GM21515 (cell line): ENCODE results near the gene TENM3.

Experiments
- ATAC-seq: cut with Tn5 transposase; IDR thresholded peaks from one replicate; pipeline ENCODE4 v1.9.1; 2021; ENCODE audit not compliant: unreplicated experiment

TENM3 gene

GRCh38 chr4:182705389-182705788 is 462.2 kb downstream of the TENM3 start:
- no peak for ATAC-seq

GRCh38 chr4:182711211-182711610 is 468.0 kb downstream of the TENM3 start:
- ATAC-seq = no peak

DNA sequence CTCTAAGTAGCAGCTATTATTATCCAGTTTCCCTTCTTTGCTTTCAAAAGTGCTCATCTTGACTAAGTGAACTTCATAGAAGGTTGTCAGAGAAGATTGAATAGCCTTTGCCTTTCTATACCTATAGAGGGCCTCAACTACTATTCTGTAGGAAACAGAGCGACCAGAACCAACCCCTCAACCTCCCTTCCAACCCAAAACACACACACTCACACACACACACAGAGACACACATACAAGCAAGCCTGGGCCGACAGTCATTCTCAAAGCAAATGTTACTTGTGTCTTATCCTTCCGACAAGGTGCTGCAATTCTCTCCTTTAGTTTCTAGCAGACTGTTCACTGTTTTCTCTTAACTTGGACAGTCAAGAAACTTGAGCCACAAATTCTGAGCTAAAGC is 472.3 kb downstream of the TENM3 start:
- ATAC-seq = no peak

GRCh38 chr4:182716192-182716591 is 473.0 kb downstream of the TENM3 start:
- ATAC-seq = no peak

DNA sequence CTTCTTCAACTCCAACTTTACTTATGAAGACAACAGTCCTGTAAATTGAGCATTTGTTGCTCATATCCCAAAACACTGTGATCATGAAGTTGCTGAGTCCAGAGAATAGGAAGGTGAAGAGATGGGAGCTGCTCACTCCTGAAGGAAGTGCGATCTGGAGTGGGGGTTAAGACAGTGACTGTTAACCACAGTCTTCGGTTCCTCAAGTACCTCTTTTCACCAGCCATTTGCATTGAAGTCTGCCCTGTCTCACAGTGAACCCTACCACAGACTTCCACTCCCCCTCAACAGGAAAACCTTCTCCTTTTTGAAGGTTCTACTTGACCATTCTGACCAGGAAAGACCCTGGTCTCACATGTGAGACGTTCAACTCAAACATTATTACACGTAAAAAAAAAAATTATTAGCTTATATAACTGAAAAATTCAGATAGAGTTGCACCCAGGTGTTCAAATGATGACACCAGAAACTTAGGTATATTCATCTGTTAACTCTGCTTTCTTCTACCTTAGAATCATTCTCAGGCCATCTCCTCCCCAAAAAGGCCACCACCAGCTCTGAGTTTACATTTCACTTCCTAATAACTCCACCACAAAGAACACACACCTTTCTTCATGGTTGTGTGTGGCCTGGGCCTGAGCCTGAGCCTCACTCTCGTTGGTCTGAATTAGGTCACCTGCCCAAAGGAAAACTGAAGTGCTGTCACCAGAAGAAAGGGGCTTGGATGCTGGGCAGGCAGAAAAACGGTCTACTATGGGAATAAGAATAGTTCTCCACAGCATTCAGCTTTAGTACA is 474.8 kb downstream of the TENM3 start:
- peak; percentile 86 for ATAC-seq

DNA sequence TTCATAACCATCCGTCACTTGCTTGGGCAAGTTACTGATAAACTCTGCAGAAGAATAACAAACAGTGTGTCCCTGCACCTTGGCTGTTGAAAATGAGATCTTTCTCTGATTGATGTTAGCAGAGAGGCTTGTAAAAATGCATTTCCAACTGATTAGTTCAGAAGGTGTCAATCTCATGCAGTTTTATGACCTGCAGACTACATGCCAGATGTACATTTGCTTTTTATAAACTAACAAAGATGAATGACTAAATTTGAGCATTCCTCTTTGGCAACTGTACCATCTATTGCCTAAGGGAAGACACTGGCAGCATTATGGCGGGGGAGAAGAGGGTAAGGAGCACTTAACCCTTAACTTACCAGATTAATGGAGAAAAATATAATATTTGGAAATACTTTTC is 481.2 kb downstream of the TENM3 start:
- ATAC-seq = no peak

GRCh38 chr4:182729516-182729915 is 486.3 kb downstream of the TENM3 start:
- ATAC-seq = no peak

DNA sequence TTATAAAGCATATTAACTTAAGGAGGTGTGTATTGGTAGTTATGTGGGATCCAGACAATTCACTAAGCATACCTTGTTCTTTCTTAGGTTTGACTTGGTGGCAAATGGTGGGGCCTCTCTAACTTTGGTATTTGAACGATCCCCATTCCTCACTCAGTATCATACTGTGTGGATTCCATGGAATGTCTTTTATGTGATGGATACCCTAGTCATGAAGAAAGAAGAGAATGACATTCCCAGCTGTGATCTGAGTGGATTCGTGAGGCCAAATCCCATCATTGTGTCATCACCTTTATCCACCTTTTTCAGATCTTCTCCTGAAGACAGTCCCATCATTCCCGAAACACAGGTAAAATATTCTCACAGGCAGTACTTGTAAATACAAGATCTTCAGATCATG is 487.6 kb downstream of the TENM3 start:
- ATAC-seq = no peak

DNA sequence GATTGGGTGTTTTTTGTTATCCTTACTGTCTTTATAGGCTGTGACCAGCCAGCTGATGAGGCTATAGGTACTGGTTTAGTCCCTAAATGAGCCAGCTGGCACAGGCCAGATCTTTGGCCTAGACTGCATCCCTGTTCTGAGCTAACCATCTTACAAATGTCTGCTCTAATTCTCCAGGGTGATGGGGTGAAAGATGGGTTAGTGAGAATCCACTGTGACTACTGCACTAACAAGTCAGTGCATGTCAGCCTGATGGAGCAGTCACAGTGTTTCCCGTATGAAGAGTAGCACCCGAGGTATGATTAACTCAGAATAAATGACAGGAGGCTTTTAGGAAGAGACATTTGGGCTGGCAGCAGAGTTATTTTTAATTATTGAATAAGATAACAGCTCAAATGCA is 493.0 kb downstream of the TENM3 start:
- no peak for ATAC-seq

DNA sequence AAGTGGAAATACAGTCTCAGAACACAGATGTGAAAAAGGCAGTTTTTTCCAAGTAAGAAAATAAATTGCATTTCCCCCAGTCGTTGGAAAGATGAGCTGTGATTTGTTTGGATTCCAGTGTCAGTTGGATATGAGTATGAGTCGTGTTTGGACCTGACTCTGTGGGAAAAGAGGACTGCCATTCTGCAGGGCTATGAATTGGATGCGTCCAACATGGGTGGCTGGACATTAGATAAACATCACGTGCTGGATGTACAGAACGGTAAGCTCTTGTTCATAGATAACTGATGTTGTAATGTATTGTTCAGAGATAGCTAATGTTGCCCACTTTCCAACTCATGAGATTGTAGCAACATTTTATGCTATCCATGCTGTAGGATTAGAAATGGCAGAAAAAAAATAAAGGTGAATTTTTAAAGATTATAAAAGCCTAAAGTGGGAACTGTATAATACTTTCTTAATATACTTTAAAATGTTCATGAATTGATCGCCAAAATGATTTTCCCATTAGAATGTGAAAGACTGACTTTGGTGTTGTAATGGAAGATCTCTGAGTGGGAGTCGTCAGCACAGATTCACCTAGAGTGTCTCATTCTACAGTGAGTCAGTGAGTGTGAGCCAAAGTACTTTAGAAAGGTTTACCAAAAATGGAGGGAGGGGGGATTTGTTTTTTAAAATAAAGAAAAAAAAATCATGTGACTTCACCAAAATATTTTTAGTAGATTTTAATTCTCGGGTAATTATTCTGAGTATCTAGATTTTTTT is 495.3 kb downstream of the TENM3 start:
- ATAC-seq = no peak

DNA sequence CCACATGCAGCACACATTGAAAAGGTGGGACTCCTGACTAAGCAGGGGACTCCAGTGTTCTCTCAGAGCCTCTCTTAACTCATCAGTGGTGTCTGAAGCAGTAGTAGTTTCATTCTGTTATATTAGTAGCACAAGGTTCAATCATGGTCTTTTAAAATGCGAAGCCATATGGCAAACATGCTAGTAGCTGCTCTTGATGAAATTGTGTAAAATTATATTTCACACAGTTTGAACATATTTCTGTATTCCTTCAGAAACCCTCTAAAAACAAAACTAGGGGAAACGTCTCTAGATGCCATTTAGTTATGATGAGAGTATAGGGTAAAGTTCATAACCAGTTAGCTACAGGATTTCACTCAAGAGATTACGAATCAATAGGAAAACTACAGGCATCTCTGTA is 497.1 kb downstream of the TENM3 start:
- no peak for ATAC-seq

DNA sequence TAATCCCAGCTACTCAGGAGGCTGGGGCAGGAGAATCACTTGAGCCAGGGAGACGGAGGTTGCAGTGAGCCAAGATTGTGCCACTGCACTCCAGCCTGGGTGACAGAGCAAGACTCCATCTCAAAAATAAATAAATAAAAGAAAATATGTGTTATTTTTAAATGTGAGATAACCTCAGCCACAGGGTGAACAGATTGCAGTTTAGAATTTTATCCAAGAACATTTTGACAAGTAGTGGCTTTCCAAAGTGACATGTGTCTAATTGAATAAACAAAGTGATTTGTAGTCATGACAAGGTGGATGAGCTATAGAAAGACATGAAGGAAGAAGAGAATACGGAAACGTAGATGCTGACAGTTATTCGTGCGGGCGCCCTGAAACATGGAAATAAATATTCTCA is 497.9 kb downstream of the TENM3 start:
- no peak for ATAC-seq

DNA sequence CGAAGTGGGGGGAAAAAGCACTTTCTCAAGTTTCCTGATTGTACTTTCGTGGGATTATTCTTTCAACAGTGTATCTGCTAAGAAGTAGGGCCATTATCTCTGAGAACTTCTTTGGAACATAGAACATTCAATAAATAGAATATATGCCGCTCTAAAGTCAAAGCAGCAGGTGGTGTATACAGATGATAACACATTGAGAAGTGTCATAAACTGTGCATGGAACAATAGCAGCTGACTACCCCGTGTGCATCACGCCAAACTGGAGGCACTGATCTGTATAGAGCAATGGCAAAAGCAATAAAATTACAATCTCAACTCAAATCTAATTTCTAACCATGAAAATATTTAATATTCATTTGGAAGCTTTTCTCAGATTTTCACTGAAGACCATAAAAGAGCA is 498.7 kb downstream of the TENM3 start:
- ATAC-seq = no peak

DNA sequence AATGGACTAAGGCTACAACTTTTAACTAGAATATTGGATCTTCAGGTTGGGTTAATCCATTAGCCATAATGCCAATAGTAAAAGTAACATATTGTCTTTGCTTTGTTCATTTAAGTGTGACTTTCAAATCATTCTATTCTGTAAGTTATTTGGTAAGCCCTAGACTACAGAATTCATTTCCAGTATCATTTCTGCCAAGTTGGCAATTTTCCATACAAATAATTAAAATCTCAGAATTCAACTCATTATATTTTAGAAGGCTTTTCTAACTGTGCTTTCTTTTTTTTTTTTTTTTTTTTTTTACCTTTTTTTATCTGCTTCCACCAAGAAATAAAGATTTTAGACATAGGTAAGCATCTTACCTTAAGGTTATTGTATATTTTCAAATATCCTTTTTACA is 500.6 kb downstream of the TENM3 start:
- ATAC-seq = no peak

- no peak for ATAC-seq
Observed at GRCh38 chr4:182745237-182745636, 502.0 kb downstream of the TENM3 start.

- ATAC-seq = no peak
Observed at GRCh38 chr4:182746876-182747275, 503.7 kb downstream of the TENM3 start.

- ATAC-seq = no peak
Observed at GRCh38 chr4:182748283-182748682, 505.1 kb downstream of the TENM3 start.

DNA sequence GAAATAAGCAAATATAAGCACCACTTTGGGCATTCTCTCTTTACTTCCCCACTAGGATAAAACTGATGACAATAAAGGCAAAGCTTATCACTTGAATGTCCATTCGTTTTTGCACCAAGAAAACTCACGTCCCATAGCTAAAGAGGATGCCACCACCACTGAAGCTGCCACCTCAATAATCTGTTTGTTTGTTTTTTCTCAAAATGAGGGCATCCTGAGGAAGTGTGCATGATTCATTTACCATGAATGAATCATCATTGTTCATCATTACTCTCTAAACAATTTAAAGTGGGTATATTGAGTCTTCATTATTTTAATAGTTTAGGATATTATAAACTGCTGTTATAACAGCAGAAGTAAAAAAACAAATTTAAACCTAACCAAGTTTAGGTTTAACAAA is 505.7 kb downstream of the TENM3 start:
- no peak for ATAC-seq

DNA sequence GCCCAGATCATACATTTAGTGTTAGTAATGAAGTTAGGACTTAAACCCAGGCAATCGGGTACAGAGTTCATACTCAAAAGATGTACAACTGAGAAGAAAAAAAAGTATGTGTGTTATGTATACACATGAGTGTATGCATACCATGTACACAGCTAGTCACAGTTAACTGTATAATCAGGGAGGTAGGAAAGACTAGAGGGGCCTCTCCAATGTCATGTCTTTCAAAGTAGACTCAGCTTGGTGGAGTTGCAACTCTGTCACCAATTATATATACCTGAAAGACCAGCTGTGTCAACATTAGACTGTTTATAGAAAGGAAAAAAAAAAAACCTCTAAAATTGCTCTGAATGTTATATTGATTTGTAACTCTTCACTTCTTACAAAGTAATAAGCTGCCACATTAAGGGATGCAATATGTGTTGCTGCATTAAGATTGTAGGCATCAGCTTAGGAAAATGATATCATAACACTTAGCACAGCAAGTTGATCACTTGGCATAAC is 506.5 kb downstream of the TENM3 start:
- no peak for ATAC-seq

- ATAC-seq = no peak
Observed at GRCh38 chr4:182752158-182752910, 509.1 kb downstream of the TENM3 start.

- no peak for ATAC-seq
Observed at GRCh38 chr4:182754895-182755294, 511.7 kb downstream of the TENM3 start.
